CD4-positive, alpha-beta T cell treated with Interferon alpha-2 for 1 hour (primary cell): Measurements from ENCODE around the gene SELENOI.
A peak's percentile ranks its signal among the peaks of the same experiment; 100 is the strongest.
"Not testable (repeated sequence)": the region's sequence is repeated elsewhere in the genome, so short reads cannot be mapped to it uniquely, and the experiment has no call there.

Source experiments
- DNase-seq, 2 donors: peaks; one replicate each; pipeline ENCODE4 v3.0.0-alpha.2; 2020 to 2022

The SELENOI gene

GRCh38 chr2:26327291-26328272 is 18.4 kb upstream of the SELENOI start:
- DNase-seq, result no peak

DNA sequence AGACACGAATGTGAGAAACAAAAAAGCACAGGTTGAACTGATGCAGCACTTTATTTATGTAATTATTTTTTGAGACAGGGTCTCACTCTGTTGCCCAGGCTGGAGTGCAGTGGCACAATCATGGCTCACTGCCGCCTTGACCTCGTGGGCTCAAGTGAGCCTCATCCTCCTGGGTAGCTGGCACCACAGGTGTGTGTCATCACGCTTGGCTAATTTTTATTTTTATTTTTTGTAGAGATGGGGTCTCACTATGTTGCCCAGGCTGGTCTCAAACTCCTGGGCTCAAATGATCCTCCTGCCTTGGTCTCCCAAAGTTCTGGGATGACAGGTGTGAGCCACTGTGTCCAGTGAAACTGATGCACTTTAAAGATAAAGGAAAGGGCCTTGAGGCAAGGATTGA is 16.9 kb upstream of the SELENOI start:
- not testable (repeated sequence) for DNase-seq

DNA sequence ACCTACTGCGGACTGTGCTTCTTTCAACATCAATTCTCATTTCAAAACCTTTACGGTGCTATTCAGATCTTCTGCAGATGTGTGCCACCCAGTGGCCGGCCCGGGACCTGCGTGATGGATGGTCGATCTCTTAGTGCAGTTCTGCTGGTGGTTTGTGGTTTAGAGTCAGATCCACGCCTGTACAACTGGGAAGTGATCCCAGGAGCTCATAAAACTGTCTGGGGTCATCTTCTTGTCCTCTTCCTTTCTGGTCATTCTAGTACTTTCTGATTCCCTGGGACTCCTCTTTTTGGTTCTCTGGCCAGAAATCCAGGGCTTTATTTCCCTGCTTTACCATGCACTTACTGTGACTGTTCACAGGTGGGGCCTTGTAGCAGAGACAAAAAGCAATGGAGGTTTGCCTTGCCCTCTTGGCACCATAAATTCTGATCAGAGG is 15.8 kb upstream of the SELENOI start:
- DNase-seq, result peak; percentile 77 to 83

- DNase-seq, result no peak
These were observed 15.3 kb upstream of the SELENOI start for GRCh38 chr2:26330604-26331003.

DNA sequence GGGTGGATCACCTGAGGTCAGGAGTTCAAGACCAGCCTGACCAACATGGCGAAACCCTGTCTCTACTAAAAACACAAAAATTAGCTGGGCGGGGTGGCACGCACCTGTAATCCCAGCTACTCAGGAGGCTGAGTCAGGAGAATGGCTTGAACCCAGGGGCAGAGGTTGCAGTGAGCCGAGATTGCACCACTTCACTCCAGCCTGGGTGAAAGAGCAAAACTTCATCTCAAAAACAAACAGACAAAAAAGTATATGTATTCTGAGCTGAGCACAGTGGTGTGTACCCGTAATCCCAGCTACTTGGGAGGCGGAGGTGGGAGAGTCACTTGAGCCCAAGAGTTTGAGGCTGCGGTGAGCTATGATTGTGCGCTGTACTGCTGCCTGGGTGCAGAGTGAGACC is 14.6 kb upstream of the SELENOI start:
- DNase-seq, result not testable (repeated sequence)

DNA sequence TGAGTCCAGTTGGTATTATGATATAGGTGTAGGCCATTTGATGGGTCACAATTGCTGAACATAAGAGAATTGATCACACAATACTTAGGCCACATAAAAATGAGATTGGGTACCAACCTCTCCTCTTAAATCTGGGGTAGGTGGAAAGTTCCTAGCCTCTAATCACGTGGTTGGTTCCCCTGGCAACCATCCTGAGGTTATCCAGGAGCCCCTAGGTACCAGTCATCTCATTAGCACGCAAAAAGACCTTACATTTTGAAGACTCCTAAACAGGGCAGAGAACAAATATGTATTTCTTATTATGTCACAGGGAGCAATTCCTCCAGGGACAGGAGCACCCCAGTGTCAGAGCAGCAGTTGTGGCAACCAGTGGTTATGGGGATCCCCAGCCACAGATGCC is 12.7 kb upstream of the SELENOI start:
- no peak for DNase-seq

DNA sequence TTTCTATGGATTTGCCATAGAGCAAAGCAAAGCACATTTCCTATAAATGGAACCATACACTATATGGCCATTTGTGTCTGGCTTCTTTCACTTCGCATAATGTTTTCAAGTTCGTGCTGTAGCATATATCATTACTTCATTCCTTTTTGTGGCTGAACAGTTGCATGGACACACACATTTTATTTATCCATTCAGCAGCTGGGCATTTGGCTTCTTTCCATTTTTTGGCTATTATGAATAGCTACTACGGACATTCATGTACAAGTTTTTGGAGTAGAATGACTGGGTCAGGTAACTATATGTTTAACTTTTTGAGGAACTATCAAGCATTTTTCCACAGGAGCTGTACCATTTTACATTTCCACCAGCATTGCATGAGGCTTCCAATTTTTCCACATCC is 10.7 kb upstream of the SELENOI start:
- DNase-seq, result no peak

DNA sequence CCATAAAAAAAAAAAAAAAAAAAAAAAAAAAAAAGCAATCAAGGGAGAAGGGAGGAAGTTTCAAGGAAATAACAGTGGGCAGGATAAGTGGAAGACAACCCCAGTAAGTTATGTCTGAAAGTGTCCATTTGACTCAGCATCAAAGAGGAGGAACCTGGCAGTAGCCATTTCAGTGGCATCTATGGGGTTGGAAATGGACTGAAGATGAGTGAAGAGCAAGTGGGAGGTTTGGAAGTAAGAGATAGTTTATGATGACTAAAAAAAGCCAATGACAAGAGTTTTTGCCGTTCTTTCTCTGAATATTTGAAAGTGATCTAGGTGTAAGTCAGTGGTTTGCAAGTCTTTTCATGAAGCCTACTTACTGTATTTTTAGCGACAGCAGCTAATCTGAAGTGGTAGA is 9.2 kb upstream of the SELENOI start:
- no peak for DNase-seq

DNA sequence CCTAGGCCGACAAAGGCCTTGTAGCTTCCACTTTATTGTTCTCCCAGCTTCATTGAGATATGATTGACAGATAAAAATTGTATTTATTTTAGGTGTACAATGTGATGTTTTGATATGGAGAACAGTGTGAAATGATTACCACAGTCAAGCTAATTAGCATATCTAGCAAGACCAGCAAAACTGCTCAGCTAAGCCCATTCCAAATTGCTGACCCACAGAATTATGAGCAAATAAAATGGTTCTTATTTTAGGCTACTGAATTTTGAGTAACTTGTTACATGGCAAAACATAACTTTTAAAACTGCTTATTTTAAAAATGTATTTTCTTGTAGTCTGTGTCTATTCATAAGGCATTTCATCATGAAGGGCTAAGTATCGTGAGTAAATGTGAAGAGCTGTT is 8.6 kb upstream of the SELENOI start:
- no peak for DNase-seq

- DNase-seq, result no peak
These were observed 5.1 kb upstream of the SELENOI start for GRCh38 chr2:26340831-26341230.

DNA sequence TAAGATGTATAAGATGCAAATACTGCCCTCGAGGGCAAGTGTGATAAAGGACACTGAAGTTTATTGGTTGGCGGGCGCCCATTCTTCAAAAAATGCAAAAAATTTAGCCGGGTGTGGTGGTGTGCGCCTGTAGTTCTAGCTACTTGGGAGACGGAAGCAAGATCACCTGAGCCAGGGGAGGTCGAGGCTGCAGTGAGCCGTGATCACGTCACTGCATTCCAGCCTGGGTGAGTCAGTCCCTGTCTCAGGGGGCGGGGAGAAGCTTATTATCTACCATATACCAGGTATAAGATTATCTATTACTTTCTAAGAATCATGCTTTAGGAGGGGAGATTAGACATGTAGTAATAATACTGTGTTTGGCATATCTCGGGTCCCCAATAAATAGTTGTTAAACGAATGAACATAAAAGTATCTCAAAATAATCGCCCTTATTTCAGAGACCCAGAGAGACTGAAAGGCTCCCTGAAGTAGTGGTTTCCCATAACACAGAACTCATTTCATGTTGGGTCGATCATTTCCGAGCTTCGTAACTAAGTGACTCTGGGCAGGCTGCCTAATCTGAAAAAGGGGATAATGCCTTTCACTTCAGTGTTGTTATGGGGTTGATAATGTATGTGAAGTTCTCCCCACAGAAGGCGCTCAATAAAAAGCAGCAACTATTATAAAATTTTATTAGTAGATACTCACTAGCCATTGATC is 1.2 kb upstream of the SELENOI start:
- peak in 1 of 2 donors; percentile 28 for DNase-seq

DNA sequence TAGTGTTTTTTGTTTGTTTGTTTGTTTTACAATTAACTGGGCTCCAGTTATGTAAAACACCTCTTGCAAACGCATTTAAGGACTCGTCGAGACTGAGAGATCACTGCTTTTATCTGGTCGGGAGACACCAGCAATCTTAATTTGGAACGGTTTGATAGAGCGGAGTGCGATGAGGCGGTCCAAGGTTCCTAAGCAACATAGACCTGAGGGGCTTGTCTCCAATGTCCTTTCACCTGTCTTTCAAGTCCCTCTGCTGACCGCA is 729 bp upstream of the SELENOI start:
- no peak for DNase-seq

- DNase-seq, result peak; percentile 55 to 79
These were observed 611 bp downstream of the SELENOI start, which contains the start of gene ADGRF3 for GRCh38 chr2:26346454-26347053. Gene ADGRF3 (minus strand): TSS chr2:26346789. CDS start chr2:26346234, 555 bp downstream.

- peak in 1 of 2 donors; percentile 30 for DNase-seq
These were observed 1.4 kb downstream of the SELENOI start for GRCh38 chr2:26347286-26347865.

- DNase-seq, result no peak
These were observed 3.7 kb downstream of the SELENOI start for GRCh38 chr2:26349690-26350089.

- DNase-seq, result no peak
These were observed 5.6 kb downstream of the SELENOI start for GRCh38 chr2:26351375-26352090.

GRCh38 chr2:26352892-26353291 is 6.9 kb downstream of the SELENOI start:
- no peak for DNase-seq

DNA sequence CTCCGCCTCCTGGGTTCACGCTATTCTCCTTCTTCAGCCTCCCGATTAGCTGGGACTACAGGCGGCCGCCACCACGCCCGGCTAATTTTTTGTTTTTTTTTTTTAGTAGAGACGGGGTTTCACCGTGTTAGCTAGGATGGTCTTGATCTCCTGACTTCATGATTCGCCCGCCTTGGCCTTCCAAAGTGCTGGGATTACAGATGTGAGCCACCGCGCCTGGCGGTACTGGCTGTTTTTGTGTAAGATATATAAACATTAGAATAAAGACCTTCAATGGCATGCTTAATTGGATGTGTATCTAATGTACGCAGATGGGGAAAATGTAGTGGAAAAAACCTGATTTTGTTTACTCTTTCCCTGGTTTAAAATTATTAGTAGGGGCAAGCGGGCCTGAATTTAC is 8.5 kb downstream of the SELENOI start:
- not testable (repeated sequence) for DNase-seq

DNA sequence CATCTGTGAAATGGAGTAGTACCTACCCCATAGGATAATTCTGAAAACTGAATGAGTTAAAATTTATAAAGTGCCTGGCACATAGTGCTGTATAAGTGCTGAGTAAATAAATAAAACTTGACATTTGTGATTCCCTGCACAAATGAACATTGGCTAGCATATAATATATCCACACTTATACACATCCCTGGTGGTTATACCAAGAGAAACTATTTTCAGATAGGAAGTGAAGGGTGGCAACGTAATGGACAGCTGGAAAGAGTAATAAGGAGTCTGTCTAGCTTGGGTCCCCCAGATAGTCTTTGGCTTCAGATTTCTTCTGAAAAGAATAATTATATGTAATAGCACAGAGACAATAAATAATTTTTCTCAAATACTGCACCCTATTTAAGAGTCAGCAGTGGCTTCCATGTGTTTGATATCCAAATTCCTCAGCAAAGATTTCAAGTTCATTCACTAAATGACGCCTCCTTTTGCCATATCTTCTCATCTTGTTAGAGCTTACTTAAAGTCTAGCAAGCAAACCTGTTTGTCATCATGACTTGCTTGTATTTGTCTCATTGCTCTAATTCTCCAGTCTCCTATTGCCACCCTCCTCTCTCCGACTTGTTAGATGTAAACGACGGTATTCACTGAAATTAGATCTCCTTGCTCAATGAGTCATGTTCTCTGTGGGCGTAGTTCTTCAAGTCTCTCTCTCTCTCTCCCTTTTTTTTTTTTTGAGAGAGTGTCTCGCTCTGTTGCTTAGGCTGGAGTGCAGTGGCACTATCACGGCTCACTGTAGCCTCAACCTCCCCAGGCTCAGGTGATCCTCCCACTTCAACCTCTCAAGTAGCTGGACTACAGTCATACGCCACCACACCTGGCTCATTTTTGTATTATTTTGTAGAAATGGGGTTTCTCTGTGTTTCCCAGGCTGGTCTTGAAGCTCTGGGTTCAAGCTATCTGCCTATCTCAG is 9.4 kb downstream of the SELENOI start:
- no peak for DNase-seq

DNA sequence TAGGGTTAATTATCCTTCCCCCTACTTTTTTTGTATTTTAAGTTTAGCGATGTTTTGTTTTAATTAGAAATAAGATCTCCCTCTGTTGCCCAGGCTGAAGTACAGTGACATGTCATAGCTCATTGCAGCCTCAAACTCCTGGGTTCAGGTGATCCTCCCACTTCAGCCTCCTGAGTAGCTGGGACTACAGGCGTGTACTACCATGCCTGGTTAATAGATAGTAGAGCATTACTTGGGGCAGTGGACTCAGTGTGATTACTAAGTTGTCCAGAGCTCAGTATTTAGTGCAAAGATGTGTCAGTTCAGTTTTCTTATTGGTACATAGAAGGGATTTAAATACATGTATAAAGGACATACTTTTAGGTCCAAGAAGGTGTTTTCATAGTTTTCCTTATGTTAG is 10.2 kb downstream of the SELENOI start:
- no peak for DNase-seq

DNA sequence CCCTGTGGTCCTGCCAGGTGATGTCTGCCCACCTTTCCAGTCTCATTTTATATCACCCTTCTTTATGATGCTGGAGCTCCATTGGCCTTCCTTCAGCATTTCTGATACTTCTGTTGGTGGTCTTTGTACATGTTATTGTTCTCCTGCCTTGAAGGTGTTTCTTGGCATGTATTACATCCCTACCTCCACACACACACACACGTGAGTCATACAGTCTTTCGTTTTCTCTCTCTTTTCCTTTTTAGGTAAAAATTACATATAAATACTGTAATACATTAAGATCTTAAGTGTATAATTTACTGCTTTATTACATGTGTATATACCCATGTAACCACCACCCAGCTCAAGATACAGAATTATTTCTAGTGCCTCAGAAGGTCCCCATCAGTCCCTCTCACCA is 10.8 kb downstream of the SELENOI start:
- no peak for DNase-seq
